ENCODE data around the gene AGAP1.

Gene AGAP1

GRCh38 chr2:235921508-235922191 lies 427.8 kb downstream of the AGAP1 start:
- H3K27me3 ChIP-seq (replicated peaks), result no peaks in the 10 kb centered on the region
- no peak overlapping the region for H3K4me3 ChIP-seq (ENCODE audit: low read depth, low read length)
- no peak for TF ChIP-seq CTCF (IDR thresholded peaks at IDR 0.05; ENCODE audit: low read depth, low read length, missing control alignments)
- no peak for DNase-seq
- H3K36me3 ChIP-seq (replicated peaks), result no peaks in the 10 kb centered on the region
- no peak overlapping the region for H3K27ac ChIP-seq
- in situ Hi-C loops (cut with HindIII; ENCODE audit: low pct_ligation_motif_present, low sequenced_read_pairs), result no loop called here

- no peak for DNase-seq
- H3K4me3 ChIP-seq (ENCODE audit: low read depth, low read length), result no peak overlapping the region
- TF ChIP-seq CTCF (IDR thresholded peaks at IDR 0.05; ENCODE audit: low read depth, low read length, missing control alignments), result no peak
- no peak overlapping the region for H3K27ac ChIP-seq
- in situ Hi-C loops (cut with HindIII; ENCODE audit: low pct_ligation_motif_present, low sequenced_read_pairs), result no loop called here
- no peaks in the 10 kb centered on the region for H3K36me3 ChIP-seq (replicated peaks)
- no peaks in the 10 kb centered on the region for H3K27me3 ChIP-seq (replicated peaks)
Measured at GRCh38 chr2:235922839-235923238, 429.0 kb downstream of the AGAP1 start.

- Histone ChIP-seq H3K27me3 (replicated peaks) (no peaks in the 10 kb centered on the region), H3K27ac (no peak overlapping the region), H3K36me3 (replicated peaks) (no peaks in the 10 kb centered on the region), H3K4me3 (ENCODE audit: low read depth, low read length) (no peak overlapping the region)
- in situ Hi-C loops (cut with HindIII; ENCODE audit: low pct_ligation_motif_present, low sequenced_read_pairs), result no loop called here
- TF ChIP-seq CTCF (IDR thresholded peaks at IDR 0.05; ENCODE audit: low read depth, low read length, missing control alignments), result no peak
- no peak for DNase-seq
Measured at GRCh38 chr2:235923859-235924674, 430.2 kb downstream of the AGAP1 start.

GRCh38 chr2:235924675-235925063 lies 430.8 kb downstream of the AGAP1 start:
- in situ Hi-C loops (cut with HindIII; ENCODE audit: low pct_ligation_motif_present, low sequenced_read_pairs), result no loop called here

GRCh38 chr2:235925250-235925919 lies 431.5 kb downstream of the AGAP1 start:
- H3K27me3 ChIP-seq (replicated peaks), result no peaks in the 10 kb centered on the region
- no peak overlapping the region for H3K27ac ChIP-seq
- in situ Hi-C loops (cut with HindIII; ENCODE audit: low pct_ligation_motif_present, low sequenced_read_pairs), result no loop called here
- no peaks in the 10 kb centered on the region for H3K36me3 ChIP-seq (replicated peaks)
- H3K4me3 ChIP-seq (ENCODE audit: low read depth, low read length), result no peak overlapping the region
- no peak for DNase-seq
- TF ChIP-seq CTCF (IDR thresholded peaks at IDR 0.05; ENCODE audit: low read depth, low read length, missing control alignments), result no peak

More at GRCh38 chr2:235924675-235925063, 430.8 kb downstream of the AGAP1 start:
- no peaks in the 10 kb centered on the region for H3K27me3 ChIP-seq (replicated peaks)
- no peak overlapping the region for H3K4me3 ChIP-seq (ENCODE audit: low read depth, low read length)
- TF ChIP-seq CTCF (IDR thresholded peaks at IDR 0.05; ENCODE audit: low read depth, low read length, missing control alignments), result no peak
- H3K36me3 ChIP-seq (replicated peaks), result no peaks in the 10 kb centered on the region
- H3K27ac ChIP-seq, result no peak overlapping the region
- no peak for DNase-seq

Data from brain microvascular endothelial cell (primary cell).